A673 (cell line): ENCODE measurements around the gene SPCS2. TPM values are rescaled to one million over a fixed set of nuclear protein-coding genes. Genes with fewer than 3 reads are reported as not detected.
"Not testable (repeated sequence)": the region's sequence is repeated elsewhere in the genome, so short reads cannot be mapped to it uniquely, and the experiment has no call there.

Experiments used
- BruUV-seq: library from RNA; stranded (reverse); fragments of 400-500 nt; replicated peaks from 2 replicates; lab custom pipeline; 2021; lab: Mats Ljungman, UMichigan
- CTCF ChIA-PET: fragments of 300-600 bp; sonication (Branson Sonifier 250); formaldehyde crosslinking; loops from one replicate; lab custom pipeline; 2022; ENCODE audit warnings: antibody characterized with exemption; lab: Charles Lee
- POLR2A ChIA-PET: fragments of 300-600 bp; sonication (Branson Sonifier 250); formaldehyde crosslinking; loops from one replicate; lab custom pipeline; 2022; ENCODE audit warnings: antibody characterized with exemption; ENCODE audit not compliant: low non-redundant PET; lab: Charles Lee
- DNase-seq: peaks from one replicate; pipeline ENCODE4 v3.0.0-alpha.2; 2015; ENCODE audit warnings: low spot score
- H3K27ac ChIP-seq: fragments of 200-600 bp; sonication (generic); 2 replicates; pipeline ENCODE4 v1.5.1; 2016; ENCODE audit warnings: mixed run types, low read depth, mild to moderate bottlenecking, mixed read lengths, antibody characterized with exemption, low read length; ENCODE audit not compliant: poor library complexity, severe bottlenecking
- H3K27me3 ChIP-seq: fragments of 200-600 bp; sonication (generic); replicated peaks from 2 replicates; pipeline ENCODE4 v1.6.1; 2017; ENCODE audit warnings: mixed run types, low read depth, mild to moderate bottlenecking, mixed read lengths, antibody characterized with exemption, low read length; ENCODE audit not compliant: insufficient read depth, poor library complexity
- H3K36me3 ChIP-seq: fragments of 200-600 bp; sonication (generic); 2 replicates; pipeline ENCODE4 v1.6.1; 2016; ENCODE audit warnings: mixed run types, mild to moderate bottlenecking, mixed read lengths, antibody characterized with exemption, low read length; ENCODE audit not compliant: insufficient read depth, poor library complexity, severe bottlenecking
- H3K4me1 ChIP-seq: fragments of 200-600 bp; sonication (generic); 2 replicates; pipeline ENCODE4 v1.6.1; 2017; ENCODE audit warnings: mixed run types, mild to moderate bottlenecking, mixed read lengths, antibody characterized with exemption, low read length; ENCODE audit not compliant: insufficient read depth, poor library complexity, severe bottlenecking
- H3K4me3 ChIP-seq: fragments of 200-600 bp; sonication (generic); 2 replicates; pipeline ENCODE4 v1.5.1; 2016; ENCODE audit warnings: low read depth, mixed run types, mild to moderate bottlenecking, mixed read lengths, low read length; ENCODE audit not compliant: poor library complexity, severe bottlenecking
- H3K9me3 ChIP-seq: fragments of 200-600 bp; sonication (generic); 2 replicates; pipeline ENCODE4 v1.6.1; 2016; ENCODE audit warnings: mixed run types, low read depth, mild to moderate bottlenecking, mixed read lengths, antibody characterized with exemption, low read length; ENCODE audit not compliant: poor library complexity, severe bottlenecking
- CTCF ChIP-seq: fragments of 300-800, 200-600 bp; sonication (generic); conservative IDR thresholded peaks from 2 replicates; pipeline ENCODE4 v1.5.1; 2017; ENCODE audit warnings: low read depth, mild to moderate bottlenecking, antibody characterized with exemption, low read length, moderate library complexity, mixed read lengths
- EZH2 ChIP-seq: fragments of 200-600 bp; sonication (generic); IDR thresholded peaks from 2 replicates; pipeline ENCODE4 v1.6.1; 2017; ENCODE audit warnings: borderline replicate concordance, low read depth, mild to moderate bottlenecking, mixed read lengths, antibody characterized with exemption, low read length; ENCODE audit not compliant: poor library complexity, severe bottlenecking
- intact Hi-C: fragments of 100-400 bp; cut with micrococcal nuclease; formaldehyde crosslinking; loops from one replicate; pipeline ENCODE4 v1.10.0; 2022; ENCODE audit not compliant: unreplicated experiment
- total RNA-seq: library from RNA; stranded (reverse); gene quantifications from 2 replicates; pipeline ENCODE4 v1.2.3, GENCODE V29; 2021

Gene SPCS2
- total RNA-seq, 1 experiment from 2014 or later, result 241 TPM

DNA sequence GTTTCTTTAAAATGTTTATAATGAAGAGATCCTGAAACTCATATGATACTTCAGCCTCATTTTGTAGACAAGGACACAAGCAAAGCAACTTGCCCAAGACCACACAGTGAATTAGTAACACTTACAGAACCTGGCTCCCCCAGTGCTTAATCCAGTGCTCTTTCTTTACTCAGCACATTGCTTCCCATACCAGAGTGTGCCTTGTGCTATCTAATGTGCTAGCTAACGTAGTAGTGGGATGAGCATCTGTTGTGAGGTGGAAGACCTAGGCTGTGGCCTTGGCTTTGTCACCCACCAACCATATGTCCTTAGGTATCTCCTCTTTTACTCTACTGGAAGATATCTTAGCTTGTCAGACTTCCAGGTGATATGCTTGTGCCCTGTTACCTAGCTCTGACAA, 5.1 kb downstream of the SPCS2 start:
- no peak overlapping the region for H3K27ac ChIP-seq
- intact Hi-C loops, result no loop called here
- TF ChIP-seq CTCF, result no peak
- H3K27me3 ChIP-seq, result no peaks in the 10 kb centered on the region
- H3K4me1 ChIP-seq, result peaks cover 13% of the 10 kb centered on the region
- peaks cover 6% of the 10 kb centered on the region for H3K9me3 ChIP-seq
- CTCF ChIA-PET, result no interaction called here
- H3K4me3 ChIP-seq, result no peak overlapping the region
- no TSS peak for BruUV-seq
- POLR2A ChIA-PET, result interaction anchor here (0.6 kb wide), 1 partner anchor 1450 kb away, joined by 3 read pairs; no protein-coding TSS in a partner anchor
- DNase-seq, result no peak
- peaks cover 18% of the 10 kb centered on the region for H3K36me3 ChIP-seq

DNA sequence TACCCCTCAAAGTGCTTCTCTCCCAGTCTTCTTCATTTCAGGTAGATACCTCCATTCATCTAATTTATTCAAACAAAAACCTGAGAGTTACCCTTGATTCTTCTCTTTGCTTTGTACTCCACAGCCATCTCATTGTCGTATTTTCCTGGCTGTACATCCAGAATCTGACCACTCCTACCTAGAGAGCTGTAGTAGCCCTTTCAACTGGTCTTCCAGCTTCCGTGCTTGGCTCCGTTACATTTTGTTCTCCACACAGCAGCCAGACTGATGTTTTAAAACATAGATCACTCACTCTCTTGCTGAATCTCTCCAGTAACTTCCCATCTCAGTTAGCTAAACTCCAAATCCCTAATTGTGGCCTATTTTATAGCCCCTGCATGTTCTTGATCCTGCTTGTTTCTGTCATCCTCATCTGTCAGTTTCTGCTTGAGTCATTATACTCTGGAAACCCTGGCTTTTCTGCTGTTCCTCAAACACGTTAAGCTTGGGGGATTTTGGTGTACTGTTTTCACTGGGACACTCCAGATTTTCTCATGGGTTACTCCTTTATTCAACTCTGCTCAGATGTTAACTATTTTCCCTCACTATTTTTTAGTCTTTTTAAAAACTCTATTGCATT, 7.4 kb downstream of the SPCS2 start:
- ChIA-PET CTCF (no interaction called here), POLR2A (no interaction called here)
- H3K27me3 ChIP-seq, result no peaks in the 10 kb centered on the region
- H3K4me3 ChIP-seq, result no peak overlapping the region
- DNase-seq, result no peak
- H3K9me3 ChIP-seq, result peaks cover 6% of the 10 kb centered on the region
- intact Hi-C loops, result no loop called here
- H3K36me3 ChIP-seq, result peaks cover 19% of the 10 kb centered on the region
- no TSS peak for BruUV-seq
- TF ChIP-seq CTCF (no peak), EZH2 (no peak)
- H3K27ac ChIP-seq, result no peak overlapping the region
- peaks cover 20% of the 10 kb centered on the region for H3K4me1 ChIP-seq

GRCh38 chr11:74957937-74958629, 9.0 kb downstream of the SPCS2 start:
- intact Hi-C loops, result no loop called here
- Histone ChIP-seq H3K27me3 (no peaks in the 10 kb centered on the region), H3K36me3 (peaks cover 7% of the 10 kb centered on the region), H3K9me3 (peaks cover 6% of the 10 kb centered on the region), H3K4me1 (peaks cover 19% of the 10 kb centered on the region), H3K27ac (peak overlapping the region; percentile 14), H3K4me3 (no peak overlapping the region)
- no peak for DNase-seq
- ChIA-PET CTCF (no interaction called here), POLR2A (no interaction called here)
- BruUV-seq, result no TSS peak
- TF ChIP-seq CTCF (no peak), EZH2 (no peak)

DNA sequence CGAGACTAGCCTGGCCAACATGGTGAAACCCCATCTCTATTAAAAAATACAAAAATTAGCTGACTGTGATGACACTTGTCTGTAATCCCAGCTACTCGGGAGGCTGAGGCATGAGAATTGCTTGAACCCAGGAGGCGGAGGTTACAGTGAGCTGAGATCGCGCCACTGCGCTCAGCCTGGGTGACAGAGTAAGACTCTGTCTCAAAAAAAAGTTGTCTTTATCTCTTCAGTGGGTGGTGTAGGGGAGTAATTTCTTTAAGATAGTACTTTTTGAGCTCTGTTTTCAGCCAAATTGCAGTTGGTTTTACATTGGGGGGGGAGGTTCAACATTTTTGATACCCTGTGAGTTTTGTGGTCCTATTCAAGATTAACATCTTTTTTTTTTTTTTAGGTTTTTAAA, 11.1 kb downstream of the SPCS2 start:
- H3K4me3 ChIP-seq, BruUV-seq, H3K9me3 ChIP-seq, H3K27me3 ChIP-seq, CTCF ChIA-PET, intact Hi-C loops, H3K36me3 ChIP-seq, DNase-seq: not testable (repeated sequence)
- peak overlapping the region; percentile 3 for H3K27ac ChIP-seq
- POLR2A ChIA-PET, result interaction anchor here (0.7 kb wide), 1 partner anchor 18 kb away, joined by 10 read pairs; no protein-coding TSS in a partner anchor
- H3K4me1 ChIP-seq, result peaks cover 19% of the 10 kb centered on the region
